NCI-H748 (cell line): ENCODE measurements around the gene TMEM131L.
A peak's percentile ranks its signal among the peaks of the same experiment; 100 is the strongest.
"Not testable (repeated sequence)": the region's sequence is repeated elsewhere in the genome, so short reads cannot be mapped to it uniquely, and the experiment has no call there.

Experiments used
- DNase-seq: peaks from one replicate; lab custom pipeline; 2025; ENCODE audit not compliant: unreplicated experiment; lab: John Stamatoyannopoulos, UW

The TMEM131L gene

GRCh38 chr4:153501578-153501977, 35.4 kb downstream of the TMEM131L start:
- no peak for DNase-seq

- DNase-seq: no peak
Observed at GRCh38 chr4:153502584-153502983, 36.4 kb downstream of the TMEM131L start.

DNA sequence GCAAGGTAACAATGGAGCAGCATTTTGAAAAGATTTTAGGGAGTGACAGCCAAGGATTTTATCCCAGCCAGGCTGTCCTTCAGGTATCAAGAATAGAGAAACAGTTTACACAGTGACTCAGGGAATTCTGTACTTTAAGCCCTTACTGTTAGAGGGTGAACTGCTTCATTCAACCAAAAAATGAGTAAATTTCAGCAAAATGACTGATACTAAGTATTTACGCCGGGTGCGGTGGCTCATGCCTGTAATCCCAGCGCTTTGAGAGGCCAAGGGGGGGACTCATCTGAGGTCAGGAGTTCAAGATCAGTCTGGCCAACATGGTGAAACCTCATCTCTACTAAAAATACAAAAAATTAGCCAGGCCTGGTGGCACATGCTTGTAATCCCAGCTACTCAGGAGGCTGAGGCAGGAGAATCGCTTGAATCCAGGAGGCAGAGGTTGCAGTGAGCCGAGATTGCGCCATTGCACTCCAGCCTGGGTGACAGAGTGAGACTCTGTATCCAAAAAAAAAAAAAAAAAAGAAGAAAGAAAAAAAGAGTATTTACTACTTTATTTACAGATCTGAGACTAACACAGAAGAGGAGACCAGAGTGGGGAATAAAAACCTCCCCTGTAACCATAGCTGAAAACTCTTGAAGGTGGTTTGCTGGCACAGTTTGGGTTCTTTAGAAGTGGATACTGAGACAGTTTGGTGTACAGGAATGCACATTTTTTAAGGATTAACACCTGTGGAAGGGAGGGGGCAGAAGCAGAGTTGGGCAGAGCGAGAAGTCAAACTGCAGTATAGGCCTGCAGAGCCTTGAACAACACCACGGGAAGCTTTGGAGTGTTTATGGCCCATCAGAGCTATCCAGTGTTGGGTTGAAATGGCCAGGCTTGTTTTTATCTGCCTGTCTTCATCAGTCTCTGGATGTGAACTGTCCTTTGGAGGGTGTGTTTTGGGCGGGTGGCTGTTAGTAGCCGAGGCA, 40.5 kb downstream of the TMEM131L start:
- no peak for DNase-seq

- DNase-seq: no peak
Observed at GRCh38 chr4:153507310-153508073, 41.3 kb downstream of the TMEM131L start.

DNA sequence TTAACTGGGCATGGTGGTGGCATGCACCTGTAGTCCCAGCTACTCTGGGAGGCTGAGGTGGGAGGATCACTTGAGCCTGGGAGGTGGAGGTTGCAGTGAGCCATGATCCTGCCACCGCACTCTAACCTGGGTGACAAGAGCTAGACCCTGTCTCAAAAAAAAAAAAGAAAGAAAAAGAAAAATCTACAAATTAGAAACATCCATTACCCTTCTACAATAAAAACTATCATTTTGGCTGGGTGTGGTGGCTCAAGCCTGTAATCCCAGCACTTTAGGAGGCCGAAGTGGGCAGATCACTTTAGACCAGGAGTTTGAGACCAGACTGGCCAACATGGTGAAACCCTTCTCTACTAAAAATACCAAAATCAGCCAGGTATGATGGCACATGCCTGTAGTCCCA, 43.1 kb downstream of the TMEM131L start:
- DNase-seq: not testable (repeated sequence)

DNA sequence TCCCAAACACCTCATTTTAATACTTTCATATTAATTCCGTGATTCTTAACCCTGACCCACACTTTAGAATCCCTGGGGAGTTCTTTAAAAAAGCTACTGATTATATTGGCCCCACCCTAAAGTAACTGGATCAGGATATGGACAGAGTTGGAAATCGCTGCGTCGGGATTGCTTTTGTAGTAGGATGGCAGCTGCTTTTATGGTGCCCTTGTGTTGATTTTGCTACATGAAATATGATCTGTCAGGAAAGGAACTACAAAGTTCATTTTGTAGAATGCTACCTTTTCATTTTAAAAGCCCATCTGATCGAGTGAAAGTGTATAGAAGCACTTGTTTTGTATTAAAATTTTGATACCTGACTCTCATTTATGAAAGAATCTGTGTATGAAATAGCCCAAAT, 43.6 kb downstream of the TMEM131L start:
- peak; percentile 26 for DNase-seq

DNA sequence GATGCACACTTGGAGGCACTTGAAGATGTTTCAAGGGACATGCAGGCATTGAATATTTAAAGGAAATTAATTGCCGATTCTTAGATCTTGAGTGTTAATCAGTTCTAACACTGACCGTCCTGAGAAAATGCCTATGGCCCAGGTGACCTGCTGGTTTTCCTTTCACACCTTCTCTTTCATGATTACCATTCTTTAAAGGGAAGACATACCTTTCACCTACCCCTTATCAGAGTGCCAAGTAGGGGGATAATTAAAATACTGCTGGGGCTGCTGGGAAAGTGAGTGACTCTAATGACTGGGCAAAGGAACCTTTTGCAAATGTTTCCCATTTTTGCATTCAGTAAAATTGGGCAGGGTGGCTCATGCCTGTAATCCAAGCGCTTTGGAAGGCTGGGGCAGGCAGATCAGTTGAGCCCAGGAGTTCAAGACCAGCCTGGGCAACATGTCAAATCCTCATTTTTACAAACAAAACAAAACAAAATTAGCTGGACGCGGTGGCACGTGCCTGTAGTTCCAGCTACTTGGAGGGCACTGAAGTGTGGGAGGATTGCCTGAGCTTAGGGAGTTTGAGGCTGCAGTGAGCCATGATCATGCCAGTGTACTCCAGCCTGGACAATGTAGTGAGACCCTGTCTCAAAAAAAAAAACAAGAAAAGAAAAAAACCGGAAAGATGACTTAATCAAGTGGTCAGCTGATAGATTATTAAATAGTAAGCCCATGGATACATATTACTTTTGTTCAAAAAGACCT, 44.3 kb downstream of the TMEM131L start:
- no peak for DNase-seq

GRCh38 chr4:153511104-153511503, 44.9 kb downstream of the TMEM131L start:
- DNase-seq: no peak

- no peak for DNase-seq
Observed at GRCh38 chr4:153512162-153512852, 46.1 kb downstream of the TMEM131L start.

- no peak for DNase-seq
Observed at GRCh38 chr4:153512952-153513500, 46.9 kb downstream of the TMEM131L start.

DNA sequence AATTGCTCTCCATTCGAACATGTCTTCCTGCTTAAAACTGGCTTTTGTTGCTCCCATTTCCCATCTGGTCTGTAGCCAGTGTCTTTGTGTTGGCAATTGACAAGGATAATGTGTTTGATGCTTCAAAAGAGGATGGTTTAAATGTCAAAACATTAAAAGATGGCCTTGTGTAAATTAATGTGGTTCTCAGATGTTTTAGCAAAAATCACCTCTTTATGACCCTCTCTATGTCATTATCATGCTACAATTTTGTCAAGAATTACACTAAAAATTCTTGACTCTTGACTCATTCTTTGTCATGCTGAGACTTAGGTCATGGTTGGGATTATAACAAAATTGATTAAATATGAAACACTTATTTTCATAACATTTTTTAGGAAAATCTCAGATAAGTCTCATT, 47.4 kb downstream of the TMEM131L start:
- no peak for DNase-seq

- DNase-seq: no peak
Observed at GRCh38 chr4:153514001-153514526, 47.9 kb downstream of the TMEM131L start.

GRCh38 chr4:153514688-153515426, 48.7 kb downstream of the TMEM131L start:
- no peak for DNase-seq

- DNase-seq: no peak
Observed at GRCh38 chr4:153517159-153517558, 51.0 kb downstream of the TMEM131L start.

DNA sequence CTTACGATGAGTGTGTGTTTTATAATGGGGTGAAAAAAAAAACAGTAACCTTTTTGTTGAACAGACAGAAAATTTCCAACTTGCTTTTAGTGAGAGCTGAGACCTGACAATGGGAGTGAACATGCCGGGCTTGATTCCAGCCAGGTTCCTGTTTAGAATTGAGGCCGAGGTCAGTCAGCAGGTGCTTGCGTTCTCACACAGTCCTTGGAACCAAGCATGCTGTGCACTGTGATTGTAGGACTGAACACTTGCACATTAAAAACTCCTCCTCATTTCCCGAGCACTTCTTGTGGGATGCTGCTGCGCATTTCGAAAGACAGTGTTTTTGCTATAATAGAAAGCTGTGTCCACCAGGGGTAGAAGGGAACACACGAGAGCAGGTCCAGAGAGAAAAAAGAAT, 51.8 kb downstream of the TMEM131L start:
- no peak for DNase-seq

- no peak for DNase-seq
Observed at GRCh38 chr4:153518637-153519389, 52.7 kb downstream of the TMEM131L start.

GRCh38 chr4:153519687-153520086, 53.5 kb downstream of the TMEM131L start:
- DNase-seq: no peak

DNA sequence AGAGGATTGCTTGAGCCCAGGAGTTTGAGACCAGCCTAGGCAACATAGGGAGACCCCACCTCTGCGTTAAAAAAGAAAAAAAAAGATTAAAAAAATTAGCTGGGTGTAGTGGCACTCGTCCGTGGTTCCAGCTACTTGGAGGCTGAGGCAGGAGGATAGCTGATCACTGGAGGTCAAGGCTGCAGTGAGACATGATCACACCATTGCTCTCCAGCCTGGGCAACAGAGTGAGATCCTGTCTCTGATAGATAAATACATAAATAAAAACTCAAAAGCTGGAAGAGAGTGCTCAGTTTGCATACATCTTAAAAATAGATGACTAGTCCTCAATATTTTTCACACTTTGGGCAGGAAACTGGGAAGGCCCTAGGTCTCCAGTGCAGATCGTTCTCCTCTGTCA, 54.1 kb downstream of the TMEM131L start:
- no peak for DNase-seq
